DND-41 (cell line): ENCODE results near the gene RUNX2.
"Not testable (repeated sequence)": the region's sequence is repeated elsewhere in the genome, so short reads cannot be mapped to it uniquely, and the experiment has no call there.

ENCODE experiments used
- ATAC-seq: fragments of 200-7000 bp; cut with Tn5 transposase; 3 replicates; pipeline ENCODE4 v1.9.1; 2021; ENCODE audit warnings: low read depth; ENCODE audit not compliant: insufficient read depth
- DNase-seq: peaks from one replicate; pipeline ENCODE4 v3.0.0-alpha.2; 2020
- H2AFZ ChIP-seq: 2 replicates; pipeline ENCODE4 v1.6.0; 2012; ENCODE audit warnings: low read depth, low read length
- H3K27ac ChIP-seq: 2 replicates; pipeline ENCODE4 v1.5.1; 2012; ENCODE audit warnings: low read length, inconsistent platforms
- H3K27me3 ChIP-seq: fragments of 200-600 bp; sonication (generic); 2 replicates; pipeline ENCODE4 v1.6.0; 2012; ENCODE audit warnings: low read length, mild to moderate bottlenecking, inconsistent platforms; ENCODE audit not compliant: insufficient read depth, poor library complexity
- H3K36me3 ChIP-seq: 2 replicates; pipeline ENCODE4 v1.5.1; 2012; ENCODE audit warnings: low read length, inconsistent platforms; ENCODE audit not compliant: insufficient read depth
- H3K4me1 ChIP-seq: 2 replicates; pipeline ENCODE4 v1.5.1; 2012; ENCODE audit warnings: mild to moderate bottlenecking, low read length; ENCODE audit not compliant: insufficient read depth
- H3K4me2 ChIP-seq: 2 replicates; pipeline ENCODE4 v1.6.0; 2012; ENCODE audit warnings: mild to moderate bottlenecking, moderate library complexity, low read length, inconsistent platforms; ENCODE audit not compliant: insufficient read depth
- H3K4me3 ChIP-seq, 2 experiments: fragments of 200-600 bp in 1 of 2; shearing (Covaris generic) in 1 of 2; 2 replicates each; pipeline ENCODE4 v1.5.1; 2012 to 2016; ENCODE audit warnings: inconsistent platforms in 2 of 2, low read length in 2 of 2, mild to moderate bottlenecking in 2 of 2, low read depth in 1 of 2, moderate library complexity in 1 of 2
- H3K79me2 ChIP-seq: 2 replicates; pipeline ENCODE4 v1.6.0; 2012; ENCODE audit warnings: low read length, inconsistent platforms; ENCODE audit not compliant: insufficient read depth
- H3K9ac ChIP-seq: 2 replicates; pipeline ENCODE4 v1.6.0; 2012; ENCODE audit warnings: low read depth, mild to moderate bottlenecking, inconsistent platforms, low read length, moderate library complexity
- H3K9me3 ChIP-seq: 2 replicates; pipeline ENCODE4 v1.5.1; 2012; ENCODE audit warnings: low read length, moderate library complexity, mild to moderate bottlenecking, inconsistent platforms; ENCODE audit not compliant: insufficient read depth, severe bottlenecking
- H4K20me1 ChIP-seq: 2 replicates; pipeline ENCODE4 v1.6.0; 2012; ENCODE audit warnings: low read length; ENCODE audit not compliant: insufficient read depth
- EZH2 ChIP-seq: IDR thresholded peaks from 3 replicates; pipeline ENCODE4 v1.6.1; 2012; ENCODE audit warnings: borderline replicate concordance, low read depth, mild to moderate bottlenecking, moderate library complexity, low read length, inconsistent platforms; ENCODE audit not compliant: severe bottlenecking
- TF ChIP-seq, protein P1 (sequence below): IDR thresholded peaks from 2 replicates; pipeline ENCODE4 v1.5.1; 2012; ENCODE audit warnings: borderline replicate concordance, low read length, moderate library complexity, mild to moderate bottlenecking; ENCODE audit not compliant: poor library complexity, severe bottlenecking; ENCODE audit errors: extremely low read depth

RUNX2 gene

DNA sequence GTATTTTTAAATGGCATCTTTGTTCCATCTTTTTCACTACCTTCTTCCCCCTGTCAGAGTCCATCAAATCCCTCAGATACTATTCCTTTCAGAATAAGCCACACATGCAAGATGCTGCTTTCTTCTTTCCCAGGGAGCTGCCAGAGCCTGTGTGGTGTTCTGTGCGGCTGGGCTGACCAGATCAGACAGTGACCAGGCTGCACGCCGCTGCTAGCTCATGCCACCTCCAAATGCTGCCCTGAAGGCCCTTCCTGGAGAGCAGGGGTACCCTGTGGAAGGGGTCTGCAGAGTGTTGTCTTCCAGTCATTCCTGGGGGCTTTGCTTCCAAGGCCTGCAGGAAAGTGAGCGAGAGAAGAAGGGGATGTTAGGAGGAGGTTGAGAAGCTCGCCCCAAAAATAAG is 228.7 kb downstream of the RUNX2 start:
- Histone ChIP-seq H3K27ac (no peak overlapping the region), H3K36me3 (no peaks in the 10 kb centered on the region), H2AFZ (no peak overlapping the region), H3K4me2 (no peak overlapping the region), H3K9ac (no peak overlapping the region), H3K27me3 (no peaks in the 10 kb centered on the region), H3K4me1 (peaks cover 4% of the 10 kb centered on the region; the same call in 1 of the 2 replicates), H3K79me2 (no peaks in the 10 kb centered on the region), H3K9me3 (no peaks in the 10 kb centered on the region), H4K20me1 (no peaks in the 10 kb centered on the region; the same call in 1 of the 2 replicates), H3K4me3 (no peak overlapping the region)
- DNase-seq (no peak), ATAC-seq (no peak)
- TF ChIP-seq, protein P1, sequence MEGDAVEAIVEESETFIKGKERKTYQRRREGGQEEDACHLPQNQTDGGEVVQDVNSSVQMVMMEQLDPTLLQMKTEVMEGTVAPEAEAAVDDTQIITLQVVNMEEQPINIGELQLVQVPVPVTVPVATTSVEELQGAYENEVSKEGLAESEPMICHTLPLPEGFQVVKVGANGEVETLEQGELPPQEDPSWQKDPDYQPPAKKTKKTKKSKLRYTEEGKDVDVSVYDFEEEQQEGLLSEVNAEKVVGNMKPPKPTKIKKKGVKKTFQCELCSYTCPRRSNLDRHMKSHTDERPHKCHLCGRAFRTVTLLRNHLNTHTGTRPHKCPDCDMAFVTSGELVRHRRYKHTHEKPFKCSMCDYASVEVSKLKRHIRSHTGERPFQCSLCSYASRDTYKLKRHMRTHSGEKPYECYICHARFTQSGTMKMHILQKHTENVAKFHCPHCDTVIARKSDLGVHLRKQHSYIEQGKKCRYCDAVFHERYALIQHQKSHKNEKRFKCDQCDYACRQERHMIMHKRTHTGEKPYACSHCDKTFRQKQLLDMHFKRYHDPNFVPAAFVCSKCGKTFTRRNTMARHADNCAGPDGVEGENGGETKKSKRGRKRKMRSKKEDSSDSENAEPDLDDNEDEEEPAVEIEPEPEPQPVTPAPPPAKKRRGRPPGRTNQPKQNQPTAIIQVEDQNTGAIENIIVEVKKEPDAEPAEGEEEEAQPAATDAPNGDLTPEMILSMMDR = no peak
- no peak for TF ChIP-seq EZH2

DNA sequence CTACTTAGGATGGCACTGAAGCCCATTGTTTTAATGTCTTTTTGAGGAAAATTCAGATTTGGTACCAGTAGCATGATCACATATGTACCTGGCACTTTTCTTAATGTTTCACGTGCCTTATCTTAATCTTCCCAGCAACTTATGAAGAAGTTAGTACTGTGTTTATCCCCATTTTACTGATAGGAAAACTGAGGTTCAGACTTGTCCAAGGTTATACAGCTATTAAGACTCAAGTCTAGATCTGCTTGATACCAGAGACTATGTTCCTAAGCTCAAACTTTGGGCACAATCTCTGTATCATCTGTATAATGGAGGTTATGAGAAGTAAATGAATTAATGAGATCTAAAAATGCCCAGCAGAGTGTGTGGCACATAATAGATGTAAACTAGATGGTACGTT is 229.3 kb downstream of the RUNX2 start:
- Histone ChIP-seq H3K79me2 (no peaks in the 10 kb centered on the region), H3K4me1 (peaks cover 4% of the 10 kb centered on the region; the same call in 1 of the 2 replicates), H4K20me1 (no peaks in the 10 kb centered on the region; the same call in 1 of the 2 replicates), H3K27me3 (no peaks in the 10 kb centered on the region), H3K4me3 (no peak overlapping the region), H3K4me2 (no peak overlapping the region), H3K9me3 (no peaks in the 10 kb centered on the region), H3K27ac (no peak overlapping the region), H3K36me3 (no peaks in the 10 kb centered on the region), H3K9ac (no peak overlapping the region), H2AFZ (no peak overlapping the region)
- TF ChIP-seq, protein P1 = no peak
- TF ChIP-seq EZH2 = no peak
- no peak for DNase-seq
- no peak for ATAC-seq

GRCh38 chr6:45558858-45559257 is 230.7 kb downstream of the RUNX2 start:
- Histone ChIP-seq H2AFZ (no peak overlapping the region), H4K20me1 (no peaks in the 10 kb centered on the region; the same call in 1 of the 2 replicates), H3K27me3 (no peaks in the 10 kb centered on the region), H3K36me3 (no peaks in the 10 kb centered on the region), H3K4me1 (peaks cover 3% of the 10 kb centered on the region; the same call in 1 of the 2 replicates), H3K9ac (no peak overlapping the region), H3K27ac (no peak overlapping the region), H3K4me3 (no peak overlapping the region), H3K9me3 (no peaks in the 10 kb centered on the region), H3K4me2 (no peak overlapping the region), H3K79me2 (no peaks in the 10 kb centered on the region)
- DNase-seq (no peak), ATAC-seq (no peak)
- no peak for TF ChIP-seq EZH2
- TF ChIP-seq, protein P1 = no peak

DNA sequence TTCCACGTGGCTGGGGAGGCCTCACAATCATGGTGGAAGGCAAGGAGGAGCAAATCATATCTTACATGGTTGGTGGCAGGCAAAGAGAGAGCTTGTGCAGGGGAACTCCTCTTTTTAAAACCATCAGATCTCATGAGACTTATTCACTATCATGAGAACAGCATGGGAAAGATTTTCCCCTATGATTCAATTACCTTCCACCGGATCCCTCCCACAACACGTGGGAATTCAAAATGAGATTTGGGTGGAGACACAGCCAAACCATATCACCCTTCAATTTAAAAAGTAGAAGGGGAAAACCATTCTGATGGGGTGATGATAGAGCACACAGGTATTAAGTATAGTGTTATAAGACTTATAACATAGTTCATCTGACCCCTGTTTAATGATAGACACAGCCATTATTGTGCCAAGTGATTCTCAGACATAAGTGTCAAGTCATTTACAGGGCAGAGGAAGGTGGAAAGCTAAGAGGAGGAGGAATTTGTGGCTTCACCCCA is 232.2 kb downstream of the RUNX2 start:
- not testable (repeated sequence) for H3K27ac ChIP-seq, H3K9ac ChIP-seq, ATAC-seq, H3K79me2 ChIP-seq, H3K4me2 ChIP-seq, DNase-seq, H3K36me3 ChIP-seq, H2AFZ ChIP-seq, H4K20me1 ChIP-seq, H3K27me3 ChIP-seq, H3K4me3 ChIP-seq, H3K4me1 ChIP-seq, H3K9me3 ChIP-seq
